Spleen (tissue), 11 donors: ENCODE data around the gene NCK2. TPM values are rescaled to one million over a fixed set of nuclear protein-coding genes. Genes with fewer than 3 reads are reported as not detected.
A peak's percentile ranks its signal among the peaks of the same experiment; 100 is the strongest.

Source experiments
- DNase-seq: peaks from one replicate; pipeline ENCODE4 v3.0.0-alpha.2; 2020
- H3K27ac ChIP-seq, 8 donors: fragments of 200-600 bp; sonication (generic) in 7 of 8; 1 replicate in 4 of 8; 2 replicates in 4 of 8; pipeline versions ENCODE4 v1.5.0 to v1.8.0; 2016 to 2021; ENCODE audit warnings: inconsistent platforms in 4 of 8, mild to moderate bottlenecking in 4 of 8, moderate library complexity in 1 of 8
- H3K27me3 ChIP-seq, 7 donors: fragments of 200-600 bp; sonication (generic) in 6 of 7; replicated peaks in 1 of 7; 1 replicate in 4 of 7; 2 replicates in 3 of 7; pipeline versions ENCODE4 v1.5.0 to v1.8.0; 2016 to 2021; ENCODE audit warnings: inconsistent platforms in 3 of 7, mild to moderate bottlenecking in 1 of 7
- H3K36me3 ChIP-seq, 6 donors: fragments of 200-600 bp; sonication (generic) in 5 of 6; 1 replicate in 4 of 6; 2 replicates in 2 of 6; pipeline versions ENCODE4 v1.5.0 to v1.8.0; 2016 to 2021; ENCODE audit warnings: inconsistent platforms in 2 of 6
- H3K4me1 ChIP-seq, 6 donors: fragments of 200-600 bp; sonication (generic) in 5 of 6; 1 replicate in 3 of 6; 2 replicates in 3 of 6; pipeline versions ENCODE4 v1.5.0 to v1.8.0; 2016 to 2021; ENCODE audit warnings: inconsistent platforms in 3 of 6
- H3K4me3 ChIP-seq, 8 donors: fragments of 200-600 bp; sonication (generic) in 7 of 8; 1 replicate in 4 of 8; 2 replicates in 4 of 8; pipeline versions ENCODE4 v1.5.0 to v1.8.0; 2016 to 2021; ENCODE audit warnings: inconsistent platforms in 4 of 8, mild to moderate bottlenecking in 4 of 8, moderate library complexity in 2 of 8
- H3K9me3 ChIP-seq, 8 donors: fragments of 200-600 bp; sonication (generic) in 7 of 8; 1 replicate in 4 of 8; 2 replicates in 4 of 8; pipeline versions ENCODE4 v1.5.0 to v1.8.0; 2016 to 2021; ENCODE audit warnings: inconsistent platforms in 4 of 8
- POLR2A ChIP-seq, 3 donors: fragments of 450-650 bp; IDR thresholded peaks; one replicate each; pipeline ENCODE4 v1.5.1; 2017; ENCODE audit warnings: antibody characterized with exemption in 3 of 3, mild to moderate bottlenecking in 1 of 3
- POLR2AphosphoS5 ChIP-seq, 3 donors: sonication (generic); formaldehyde crosslinking; IDR thresholded peaks; one replicate each; pipeline ENCODE4 v1.5.1; 2017; ENCODE audit warnings: antibody characterized with exemption in 3 of 3
- WGBS, 5 donors: extraction: QIAGEN DNeasy Blood & Tissue Kit in 3 of 5; methylation state at CpG; one replicate each; pipeline versions ENCODE4 v1.1.5 to v1.1.7; 2013 to 2018; 5-methylcytosine and 5-hydroxymethylcytosine counted together
- intact Hi-C: fragments of 100-400 bp; cut with DNase I; formaldehyde crosslinking; loops from one replicate; pipeline ENCODE4 v1.15.0; 2023; ENCODE audit warnings: low total_unique reads
- polyA plus RNA-seq, 3 donors: library from polyadenylated mRNA; stranded (reverse); fragments of 200-250 nt; gene quantifications; one replicate each; pipeline ENCODE4 v1.2.1, GENCODE V29; 2013
- total RNA-seq, 7 donors: library from RNA; depleted of rRNA in 3 of 7; stranded (reverse); fragments of >200 nt in 3 of 7; fragmentation: NEBNext Ultra II Directional in 4 of 7; extraction: Animal tissue kit (Norgen Biotek cat#: 25700) in 4 of 7; gene quantifications; one replicate each; pipeline versions ENCODE4 v1.1.0 to v1.2.1, GENCODE V29; 2016 to 2021
- TF ChIP-seq, protein P1 (sequence below), 11 experiments: fragments of 200-600 bp in 7 of 11; fragments of 450-650 bp in 4 of 11; sonication (generic) in 4 of 11; IDR thresholded peaks in 8 of 11; conservative IDR thresholded peaks in 3 of 11; 1 replicate in 7 of 11; 2 replicates in 4 of 11; pipeline versions ENCODE4 v1.4.0 to v1.8.0; 2016 to 2021; ENCODE audit warnings: antibody characterized with exemption in 11 of 11, inconsistent platforms in 4 of 11, mild to moderate bottlenecking in 1 of 11
- donor health status: healthy with polysubstance abuse.
- donor health status: DM: no; HTN: no; CAD: no; lungs with moderate emphysema.
- donor health status: DM: no; HTN: no; CAD: no.
- donor health status: Bipolar disorder and iron deficiency.
- donor health status: healthy.
- donor health status: DM: no; HTN: no; CAD: no.
- donor health status: DM: yes; HTN: yes; CAD: no.

Gene NCK2
- total and polyA plus RNA-seq, 10 donors = 21.5 to 106 (median 62.6) TPM

DNA sequence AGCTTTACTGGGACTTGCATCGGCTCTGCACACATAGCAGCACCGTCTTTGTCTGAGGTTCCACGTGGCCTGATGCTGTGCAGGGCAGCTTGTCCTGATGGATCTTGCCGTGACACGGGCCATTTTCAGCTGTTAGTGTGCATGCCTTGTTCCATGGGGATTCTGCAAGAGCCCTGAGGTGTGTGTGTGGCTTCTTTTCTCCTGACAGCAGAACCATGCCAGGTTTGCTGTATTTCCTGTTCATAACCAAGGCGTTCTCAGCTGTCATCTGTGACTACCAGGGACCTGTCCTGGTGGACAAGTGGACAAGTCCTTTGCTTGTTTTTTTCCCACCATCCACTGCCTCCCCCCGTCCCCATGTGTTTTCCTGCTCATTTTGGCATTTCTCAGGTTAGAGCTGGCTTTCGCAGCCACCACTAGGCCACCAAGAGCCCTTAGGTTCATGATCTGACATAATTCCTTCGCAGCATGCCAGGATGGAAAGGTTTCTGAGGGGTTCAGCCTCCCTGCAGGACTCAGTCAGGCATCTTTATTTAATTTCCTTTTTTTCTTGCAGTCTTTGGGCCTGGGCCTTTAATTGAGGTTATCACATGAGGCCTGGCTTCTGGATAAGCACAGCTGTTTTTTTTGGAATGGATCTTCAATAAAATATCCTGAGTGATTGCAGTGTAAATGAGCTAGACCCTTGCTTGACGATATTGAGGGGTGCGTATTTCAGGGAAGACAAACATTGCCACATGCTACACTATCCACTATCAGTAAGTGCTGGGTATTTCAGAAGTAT lies 139.4 kb downstream of the NCK2 start:
- H3K27ac ChIP-seq = peak overlapping the region in 2 of 8 donors; percentile 8 to 10
- H3K4me3 ChIP-seq = no peak overlapping the region
- WGBS, 5 donors = 82 to 90% (median 86%) methylated on average over 11 of the region's 11 CpGs
- H3K27me3 ChIP-seq = no peaks in the 10 kb centered on the region
- TF ChIP-seq, protein P1, sequence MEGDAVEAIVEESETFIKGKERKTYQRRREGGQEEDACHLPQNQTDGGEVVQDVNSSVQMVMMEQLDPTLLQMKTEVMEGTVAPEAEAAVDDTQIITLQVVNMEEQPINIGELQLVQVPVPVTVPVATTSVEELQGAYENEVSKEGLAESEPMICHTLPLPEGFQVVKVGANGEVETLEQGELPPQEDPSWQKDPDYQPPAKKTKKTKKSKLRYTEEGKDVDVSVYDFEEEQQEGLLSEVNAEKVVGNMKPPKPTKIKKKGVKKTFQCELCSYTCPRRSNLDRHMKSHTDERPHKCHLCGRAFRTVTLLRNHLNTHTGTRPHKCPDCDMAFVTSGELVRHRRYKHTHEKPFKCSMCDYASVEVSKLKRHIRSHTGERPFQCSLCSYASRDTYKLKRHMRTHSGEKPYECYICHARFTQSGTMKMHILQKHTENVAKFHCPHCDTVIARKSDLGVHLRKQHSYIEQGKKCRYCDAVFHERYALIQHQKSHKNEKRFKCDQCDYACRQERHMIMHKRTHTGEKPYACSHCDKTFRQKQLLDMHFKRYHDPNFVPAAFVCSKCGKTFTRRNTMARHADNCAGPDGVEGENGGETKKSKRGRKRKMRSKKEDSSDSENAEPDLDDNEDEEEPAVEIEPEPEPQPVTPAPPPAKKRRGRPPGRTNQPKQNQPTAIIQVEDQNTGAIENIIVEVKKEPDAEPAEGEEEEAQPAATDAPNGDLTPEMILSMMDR (IDR thresholded peaks at IDR 0.05 in 8 of 11, conservative IDR thresholded peaks at IDR 0.05 in 3 of 11) = no peak
- no peak for TF ChIP-seq POLR2AphosphoS5 (IDR thresholded peaks at IDR 0.05)
- no peak for TF ChIP-seq POLR2A (IDR thresholded peaks at IDR 0.05)
- H3K36me3 ChIP-seq = peaks cover 0 to 73% (median 25%) of the 10 kb centered on the region in 6 donors
- intact Hi-C loops = no loop called here
- DNase-seq = no peak
- H3K9me3 ChIP-seq = peaks cover 0 to 34% (median 13%) of the 10 kb centered on the region in 8 donors
- H3K4me1 ChIP-seq = peaks cover 10 to 91% (median 49%) of the 10 kb centered on the region in 6 donors

DNA sequence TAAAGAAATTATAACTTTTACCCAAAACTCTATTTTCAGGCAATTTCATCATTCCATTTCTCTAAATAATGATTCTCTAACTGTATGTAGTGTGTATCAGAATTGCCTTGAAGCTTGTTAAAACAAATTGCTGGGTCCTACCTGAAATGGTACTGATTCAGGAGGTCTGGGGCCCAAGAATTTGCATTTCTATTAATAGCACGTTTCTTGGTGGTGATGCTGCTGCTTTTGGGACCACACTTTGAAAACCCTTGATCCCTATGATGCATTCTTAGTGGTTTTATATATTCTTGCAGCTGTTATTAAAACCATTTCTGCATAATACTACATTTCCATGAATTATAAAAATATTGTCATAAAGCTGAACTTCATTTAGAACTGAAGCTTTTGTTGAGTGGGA lies 140.7 kb downstream of the NCK2 start:
- no peak for TF ChIP-seq POLR2A (IDR thresholded peaks at IDR 0.05)
- TF ChIP-seq POLR2AphosphoS5 (IDR thresholded peaks at IDR 0.05) = no peak
- TF ChIP-seq, protein P1 (IDR thresholded peaks at IDR 0.05 in 8 of 11, conservative IDR thresholded peaks at IDR 0.05 in 3 of 11) = no peak
- intact Hi-C loops = no loop called here
- Histone ChIP-seq H3K36me3 (peaks cover 0 to 66% (median 22%) of the 10 kb centered on the region in 6 donors), H3K27me3 (no peaks in the 10 kb centered on the region), H3K27ac (peak overlapping the region in 2 of 8 donors; percentile 4 to 8), H3K4me1 (peaks cover 10 to 90% (median 49%) of the 10 kb centered on the region in 6 donors), H3K4me3 (no peak overlapping the region), H3K9me3 (peaks cover 0 to 28% (median 11%) of the 10 kb centered on the region in 8 donors)
- no peak for DNase-seq
- WGBS, 5 donors = 19 to 45% (median 31%) methylated on average over 1 of the region's 1 CpG

DNA sequence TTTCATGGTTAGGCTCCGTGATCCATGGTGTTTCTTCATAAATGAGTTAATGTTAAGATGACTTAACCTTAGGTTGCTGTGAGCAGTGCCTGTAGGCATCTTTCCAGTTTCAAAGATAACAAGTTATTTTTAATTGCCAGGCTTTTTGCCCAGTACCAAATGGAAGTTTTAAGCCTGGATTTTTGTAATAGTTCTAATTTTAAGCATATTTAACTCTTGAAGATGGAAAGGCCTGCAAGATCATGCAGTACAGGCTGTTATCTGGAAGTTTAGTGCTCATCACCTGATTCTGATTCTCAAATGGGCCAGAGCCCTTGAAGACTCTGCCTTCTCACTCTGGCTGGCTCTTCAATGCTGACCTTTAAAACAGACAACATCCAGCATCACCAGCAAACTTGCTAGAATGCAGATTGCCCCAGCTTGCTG lies 141.3 kb downstream of the NCK2 start:
- WGBS, 5 donors = 58 to 81% (median 66%) methylated on average over 1 of the region's 1 CpG
- TF ChIP-seq POLR2A (IDR thresholded peaks at IDR 0.05) (no peak), POLR2AphosphoS5 (IDR thresholded peaks at IDR 0.05) (no peak)
- TF ChIP-seq, protein P1 (IDR thresholded peaks at IDR 0.05 in 8 of 11, conservative IDR thresholded peaks at IDR 0.05 in 3 of 11) = no peak
- Histone ChIP-seq H3K27me3 (no peaks in the 10 kb centered on the region), H3K27ac (peak overlapping the region in 5 of 8 donors; percentile 4 to 53 (median 21)), H3K36me3 (peaks cover 0 to 67% (median 20%) of the 10 kb centered on the region in 6 donors), H3K9me3 (peaks cover 0 to 26% (median 11%) of the 10 kb centered on the region in 8 donors), H3K4me3 (no peak overlapping the region), H3K4me1 (peaks cover 10 to 95% (median 48%) of the 10 kb centered on the region in 6 donors)
- DNase-seq = no peak
- intact Hi-C loops = no loop called here

DNA sequence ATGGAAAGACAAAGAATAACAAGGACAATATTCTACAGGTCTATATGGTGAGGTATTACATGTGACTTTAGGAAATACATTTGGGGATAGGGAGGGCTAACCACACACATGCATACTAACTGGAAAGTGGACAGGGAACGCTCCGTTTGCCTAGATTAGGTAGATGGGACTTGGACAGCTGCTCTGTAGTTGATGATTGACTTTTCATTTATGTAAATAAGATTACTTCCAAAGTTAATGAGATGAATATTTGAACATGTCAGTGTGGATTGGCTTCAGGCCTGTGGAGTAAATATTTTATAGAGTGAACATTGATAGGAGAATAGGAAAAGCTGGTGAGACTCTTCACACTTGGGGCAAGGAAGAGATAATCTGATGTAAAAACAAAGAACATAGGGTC lies 142.0 kb downstream of the NCK2 start:
- H3K36me3 ChIP-seq = peaks cover 0 to 62% (median 14%) of the 10 kb centered on the region in 6 donors
- no peak for TF ChIP-seq POLR2AphosphoS5 (IDR thresholded peaks at IDR 0.05)
- TF ChIP-seq POLR2A (IDR thresholded peaks at IDR 0.05) = no peak
- TF ChIP-seq, protein P1 (IDR thresholded peaks at IDR 0.05 in 8 of 11, conservative IDR thresholded peaks at IDR 0.05 in 3 of 11) = no peak
- H3K27ac ChIP-seq = peak overlapping the region in 5 of 8 donors; percentile 4 to 53 (median 21)
- intact Hi-C loops = no loop called here
- no peak overlapping the region for H3K4me3 ChIP-seq
- DNase-seq = no peak
- no peaks in the 10 kb centered on the region for H3K27me3 ChIP-seq
- peaks cover 10 to 99% (median 48%) of the 10 kb centered on the region in 6 donors for H3K4me1 ChIP-seq
- H3K9me3 ChIP-seq = peaks cover 0 to 20% (median 11%) of the 10 kb centered on the region in 8 donors
- WGBS, 5 donors = 77 to 94% (median 87%) methylated on average over 2 of the region's 2 CpGs
